Erythroblast (primary cell): ENCODE measurements around the gene S100A12.

Source experiments
- GATA1 ChIP-seq: IDR thresholded peaks from 2 replicates; pipeline ENCODE4 v1.6.1; 2011; ENCODE audit warnings: low read depth, mild to moderate bottlenecking, control low read depth, low read length, moderate library complexity
- POLR2A ChIP-seq: IDR thresholded peaks from 2 replicates; pipeline ENCODE4 v1.6.1; 2011; ENCODE audit warnings: mild to moderate bottlenecking, low read length

- TF ChIP-seq POLR2A (no peak), GATA1 (no peak)
These were observed 14.8 kb upstream of the S100A12 start for GRCh38 chr1:153389973-153390879.
